GM19043 (cell line): Measurements from ENCODE around the gene UROC1.

Experiments used
- ATAC-seq: cut with Tn5 transposase; IDR thresholded peaks from one replicate; pipeline ENCODE4 v1.9.1; 2021; ENCODE audit warnings: low read depth; ENCODE audit not compliant: unreplicated experiment

UROC1 gene

GRCh38 chr3:126517291-126517951 is at the start of gene UROC1:
Gene UROC1, minus strand, starts transcription at chr3:126517773. Its CDS starts 54 bp downstream, at chr3:126517719.
- ATAC-seq: no peak

GRCh38 chr3:126562737-126563276 is 45.2 kb upstream of the UROC1 start:
- ATAC-seq: no peak

- no peak for ATAC-seq
Measured at GRCh38 chr3:126558336-126559071, 40.9 kb upstream of the UROC1 start, which contains the start of gene C3orf22. Gene C3orf22, minus strand, starts transcription at chr3:126558932. Its CDS starts 5,542 bp downstream, at chr3:126553390.

- ATAC-seq: no peak
Measured at GRCh38 chr3:126557761-126558160, 40.2 kb upstream of the UROC1 start.

GRCh38 chr3:126557415-126557745 is 39.8 kb upstream of the UROC1 start:
- no peak for ATAC-seq

- ATAC-seq: no peak
Measured at GRCh38 chr3:126556637-126557414, 39.3 kb upstream of the UROC1 start.

GRCh38 chr3:126555795-126556636 is 38.4 kb upstream of the UROC1 start:
- ATAC-seq: no peak

- ATAC-seq: no peak
Measured at GRCh38 chr3:126554560-126555525, 37.3 kb upstream of the UROC1 start.

- no peak for ATAC-seq
Measured at GRCh38 chr3:126553284-126554084, 35.9 kb upstream of the UROC1 start.

- ATAC-seq: no peak
Measured at GRCh38 chr3:126552688-126553283, 35.2 kb upstream of the UROC1 start.

GRCh38 chr3:126551839-126552687 is 34.5 kb upstream of the UROC1 start:
- no peak for ATAC-seq

GRCh38 chr3:126551121-126551838 is 33.7 kb upstream of the UROC1 start:
- no peak for ATAC-seq

GRCh38 chr3:126550488-126551051 is 33.0 kb upstream of the UROC1 start:
- ATAC-seq: no peak

- ATAC-seq: no peak
Measured at GRCh38 chr3:126549861-126550487, 32.4 kb upstream of the UROC1 start.
